SH-SY5Y (cell line): ENCODE data around the gene MAN1A2.

Source experiments
- GATA2 ChIP-seq: IDR thresholded peaks from 2 replicates; pipeline ENCODE4 v1.6.1; 2011; ENCODE audit warnings: mild to moderate bottlenecking, low read depth, low read length
- GATA3 ChIP-seq: IDR thresholded peaks from 2 replicates; pipeline ENCODE4 v1.6.1; 2011; ENCODE audit warnings: low read depth, mild to moderate bottlenecking, low read length, moderate library complexity

Gene MAN1A2

GRCh38 chr1:117372863-117373412, 5.7 kb downstream of the MAN1A2 start:
- no peak for TF ChIP-seq GATA2
- no peak for TF ChIP-seq GATA3

GRCh38 chr1:117373932-117374331, 6.7 kb downstream of the MAN1A2 start:
- no peak for TF ChIP-seq GATA3
- no peak for TF ChIP-seq GATA2

DNA sequence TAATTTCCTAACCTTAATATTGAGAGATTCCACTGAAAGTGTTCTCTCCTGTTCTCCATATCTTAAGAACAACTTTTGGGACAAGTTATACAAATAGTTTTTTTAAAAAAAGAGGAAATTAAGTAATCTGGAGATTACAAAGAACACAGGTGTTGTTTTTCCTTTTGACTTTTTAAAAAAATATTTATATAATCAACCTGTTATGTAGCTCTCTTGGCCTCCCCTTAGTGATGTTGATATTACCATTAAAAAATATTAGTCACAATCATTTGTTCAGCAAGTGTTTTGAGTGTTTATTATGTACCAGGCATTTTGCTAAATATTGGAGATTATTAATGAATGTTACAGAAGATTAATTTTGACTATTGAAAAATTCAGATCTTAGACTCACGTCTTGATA, 8.1 kb downstream of the MAN1A2 start:
- no peak for TF ChIP-seq GATA2
- no peak for TF ChIP-seq GATA3

DNA sequence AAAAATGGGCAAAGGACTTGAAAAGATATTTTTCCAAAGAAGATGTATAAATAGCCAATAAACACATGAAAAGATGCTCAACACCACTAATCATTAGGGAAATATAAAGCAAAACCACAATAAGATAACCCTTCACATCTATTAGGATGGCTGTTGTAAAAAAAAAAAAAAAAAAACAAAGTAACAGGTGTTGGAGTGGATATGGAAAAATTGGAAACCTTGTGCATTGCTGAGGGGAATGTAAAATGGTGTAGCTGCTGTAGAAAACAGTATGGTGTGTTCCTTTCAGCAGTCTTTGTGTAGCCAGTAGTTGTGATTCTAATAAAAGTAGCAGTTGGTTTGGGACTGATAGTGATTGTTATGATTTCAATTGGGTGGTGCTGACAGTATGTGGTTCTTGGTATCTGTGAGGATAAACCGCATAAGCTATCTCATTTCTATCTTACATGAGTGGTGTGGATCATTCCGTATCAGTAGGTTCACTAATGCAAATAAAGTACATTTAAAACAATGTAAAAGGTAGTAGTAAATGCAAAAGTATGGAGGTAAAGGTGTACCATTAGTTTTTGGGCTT, 19.9 kb downstream of the MAN1A2 start:
- TF ChIP-seq GATA3 (no peak), GATA2 (no peak)

DNA sequence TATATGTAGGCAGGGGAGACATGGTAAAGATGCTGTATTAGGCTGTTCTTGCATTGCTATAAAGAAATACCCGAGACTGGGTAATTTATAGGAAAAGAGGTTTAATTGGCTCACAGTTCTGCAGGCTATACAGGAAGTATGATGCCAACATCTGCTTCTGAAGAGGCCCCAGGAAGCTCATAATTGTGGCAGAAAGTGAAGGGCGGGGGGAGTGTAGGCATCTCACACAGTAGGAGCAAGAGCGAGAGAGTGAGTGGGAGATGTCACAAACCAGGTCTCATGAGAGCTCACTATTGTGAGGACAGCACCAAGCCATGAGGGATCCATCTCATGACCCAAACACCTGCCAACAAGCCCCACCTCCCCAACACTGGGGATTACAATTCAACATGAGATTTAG, 21.1 kb downstream of the MAN1A2 start:
- no peak for TF ChIP-seq GATA2
- no peak for TF ChIP-seq GATA3

GRCh38 chr1:117389284-117389683, 22.0 kb downstream of the MAN1A2 start:
- no peak for TF ChIP-seq GATA2
- TF ChIP-seq GATA3, result no peak

- TF ChIP-seq GATA3 (no peak), GATA2 (no peak)
These were observed 22.5 kb downstream of the MAN1A2 start for GRCh38 chr1:117389779-117390178.

DNA sequence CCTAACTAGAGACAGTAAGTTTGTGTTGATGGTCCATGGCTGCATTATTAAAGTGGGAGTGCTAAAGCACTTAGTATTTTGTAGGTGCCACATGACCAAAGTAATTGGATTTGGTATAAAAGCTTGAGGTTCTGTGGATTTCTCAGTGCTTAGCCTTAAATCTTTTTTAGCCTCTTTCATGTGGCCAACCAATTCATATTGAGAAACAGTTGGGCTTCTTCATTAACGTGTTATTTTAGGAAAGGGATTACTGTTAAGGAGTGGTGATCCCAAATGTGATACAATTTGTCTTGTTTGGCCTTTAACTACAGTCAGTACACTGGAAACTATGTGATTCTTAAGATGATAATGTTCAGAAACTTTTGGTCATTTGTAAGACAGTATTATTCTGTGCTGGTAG, 25.5 kb downstream of the MAN1A2 start:
- TF ChIP-seq GATA3 (no peak), GATA2 (no peak)

- TF ChIP-seq GATA3, result no peak
- no peak for TF ChIP-seq GATA2
These were observed 28.8 kb downstream of the MAN1A2 start for GRCh38 chr1:117396074-117396473.

DNA sequence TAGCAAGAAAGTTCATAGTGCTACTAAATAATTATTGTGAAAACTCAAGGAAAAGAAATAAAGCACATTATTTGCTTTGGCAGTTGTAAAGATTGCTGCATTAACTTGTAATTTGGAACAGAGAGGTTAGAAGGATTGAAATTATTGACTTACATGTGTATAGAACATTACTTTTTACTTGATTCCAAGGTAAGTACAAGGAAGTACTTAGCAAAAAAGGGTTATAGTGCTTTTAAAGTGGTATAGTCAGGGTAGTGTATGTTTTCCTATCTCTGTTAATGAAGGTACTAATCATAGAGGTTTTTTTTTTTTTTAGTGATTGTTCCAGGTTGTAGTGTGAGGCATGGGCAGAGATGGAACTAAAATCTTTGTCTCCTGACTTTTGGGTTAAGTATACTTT, 29.4 kb downstream of the MAN1A2 start:
- TF ChIP-seq GATA2, result no peak
- no peak for TF ChIP-seq GATA3

DNA sequence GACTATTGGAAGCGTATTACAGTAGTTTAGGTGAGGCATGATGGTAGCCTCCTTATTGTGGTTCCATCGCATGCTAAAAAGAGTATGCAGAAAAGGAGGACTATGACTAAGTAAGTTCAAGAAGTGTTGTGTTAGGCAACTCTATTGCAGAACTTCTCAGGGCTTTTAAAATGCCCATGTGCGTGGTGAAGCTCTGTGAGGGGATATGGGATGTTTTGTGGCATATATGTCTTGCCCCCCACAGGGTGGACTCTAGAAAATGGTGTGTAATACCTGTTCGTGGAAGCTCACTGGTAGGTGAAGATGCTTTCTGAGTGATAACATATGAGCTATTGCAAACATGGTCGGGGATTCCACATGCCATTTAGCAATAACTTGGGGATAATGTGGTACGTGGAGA, 31.7 kb downstream of the MAN1A2 start:
- TF ChIP-seq GATA2, result no peak
- no peak for TF ChIP-seq GATA3

GRCh38 chr1:117401761-117402160, 34.5 kb downstream of the MAN1A2 start:
- TF ChIP-seq GATA3 (no peak), GATA2 (no peak)

GRCh38 chr1:117403597-117403996, 36.3 kb downstream of the MAN1A2 start:
- TF ChIP-seq GATA3 (no peak), GATA2 (no peak)

DNA sequence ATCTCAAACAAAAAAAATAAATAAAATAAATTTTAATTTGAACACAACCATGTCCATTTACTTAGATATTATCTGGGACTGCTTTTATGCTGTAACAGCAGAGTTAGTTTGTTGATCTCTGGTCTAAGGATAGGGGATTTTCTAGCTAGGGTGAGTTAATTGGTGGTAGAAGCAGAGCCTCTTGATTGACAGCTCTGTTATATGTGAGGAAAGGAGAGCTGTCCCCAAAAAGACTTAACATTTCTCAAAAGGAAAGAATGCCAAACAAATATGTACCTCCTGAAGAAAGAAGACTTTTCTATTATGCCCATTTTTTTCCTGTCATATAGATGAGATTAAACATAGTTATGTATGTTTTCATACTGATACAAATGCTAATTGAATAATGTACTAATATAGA, 37.8 kb downstream of the MAN1A2 start:
- TF ChIP-seq GATA2, result no peak
- no peak for TF ChIP-seq GATA3

GRCh38 chr1:117412472-117412871, 45.2 kb downstream of the MAN1A2 start:
- TF ChIP-seq GATA3 (no peak), GATA2 (no peak)

GRCh38 chr1:117413412-117413811, 46.2 kb downstream of the MAN1A2 start:
- TF ChIP-seq GATA3 (no peak), GATA2 (no peak)

DNA sequence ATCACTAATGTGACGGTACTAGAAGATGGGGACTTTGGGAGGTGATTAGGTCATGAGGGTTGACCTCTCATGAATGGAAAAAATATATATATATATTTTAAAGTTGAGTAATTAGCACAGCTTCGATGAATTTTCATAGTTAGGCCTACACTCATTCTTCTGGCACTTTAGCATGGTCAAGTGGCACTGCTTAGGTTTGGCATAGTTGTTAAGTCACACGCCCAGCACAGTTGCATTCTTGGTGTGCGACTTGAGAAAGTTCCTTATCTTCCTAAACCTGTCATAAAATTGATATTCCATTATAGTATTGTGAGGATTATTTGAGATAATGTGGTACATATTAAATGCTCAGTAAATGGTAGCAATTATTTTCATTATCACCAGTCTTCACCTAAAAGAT, 47.7 kb downstream of the MAN1A2 start:
- TF ChIP-seq GATA2, result no peak
- no peak for TF ChIP-seq GATA3
